ENCODE results near the gene TJP3.

DNA sequence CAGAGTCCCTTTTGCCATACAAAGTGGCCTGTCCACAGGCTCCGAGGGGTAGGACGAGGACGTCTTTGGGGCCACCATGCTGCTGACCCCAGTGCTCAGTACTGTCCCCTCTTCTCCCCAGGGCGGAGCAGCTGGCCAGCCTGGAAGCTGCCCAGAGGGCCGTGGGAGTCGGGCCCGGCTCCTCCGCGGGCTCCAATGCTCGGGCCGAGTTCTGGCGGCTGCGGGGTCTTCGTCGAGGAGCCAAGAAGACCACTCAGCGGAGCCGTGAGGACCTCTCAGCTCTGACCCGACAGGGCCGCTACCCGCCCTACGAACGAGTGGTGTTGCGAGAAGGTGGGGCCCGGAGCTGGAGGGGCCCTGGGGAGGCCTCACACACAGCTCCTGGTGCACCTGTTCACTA is 32.2 kb downstream of the TJP3 start:
- TF ChIP-seq, protein P1, sequence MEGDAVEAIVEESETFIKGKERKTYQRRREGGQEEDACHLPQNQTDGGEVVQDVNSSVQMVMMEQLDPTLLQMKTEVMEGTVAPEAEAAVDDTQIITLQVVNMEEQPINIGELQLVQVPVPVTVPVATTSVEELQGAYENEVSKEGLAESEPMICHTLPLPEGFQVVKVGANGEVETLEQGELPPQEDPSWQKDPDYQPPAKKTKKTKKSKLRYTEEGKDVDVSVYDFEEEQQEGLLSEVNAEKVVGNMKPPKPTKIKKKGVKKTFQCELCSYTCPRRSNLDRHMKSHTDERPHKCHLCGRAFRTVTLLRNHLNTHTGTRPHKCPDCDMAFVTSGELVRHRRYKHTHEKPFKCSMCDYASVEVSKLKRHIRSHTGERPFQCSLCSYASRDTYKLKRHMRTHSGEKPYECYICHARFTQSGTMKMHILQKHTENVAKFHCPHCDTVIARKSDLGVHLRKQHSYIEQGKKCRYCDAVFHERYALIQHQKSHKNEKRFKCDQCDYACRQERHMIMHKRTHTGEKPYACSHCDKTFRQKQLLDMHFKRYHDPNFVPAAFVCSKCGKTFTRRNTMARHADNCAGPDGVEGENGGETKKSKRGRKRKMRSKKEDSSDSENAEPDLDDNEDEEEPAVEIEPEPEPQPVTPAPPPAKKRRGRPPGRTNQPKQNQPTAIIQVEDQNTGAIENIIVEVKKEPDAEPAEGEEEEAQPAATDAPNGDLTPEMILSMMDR (IDR thresholded peaks at IDR 0.05; ENCODE audit: low read length): no peak
- TF ChIP-seq EZH2phosphoT487 (IDR thresholded peaks at IDR 0.05; ENCODE audit: low read length): no peak
